Measurements from ENCODE around the gene TIRAP.

GRCh38 chr11:126339073-126339862, 56.4 kb downstream of the TIRAP start:
- no peak for TF ChIP-seq CTCF (IDR thresholded peaks at IDR 0.05)
- no peak for TF ChIP-seq POLR2A (IDR thresholded peaks at IDR 0.05)
